ENCODE results near the gene MYRFL. TPM values are rescaled to one million over a fixed set of nuclear protein-coding genes. Genes with fewer than 3 reads are reported as not detected.
"Not testable (repeated sequence)": the region's sequence is repeated elsewhere in the genome, so short reads cannot be mapped to it uniquely, and the experiment has no call there.

Gene MYRFL
- total RNA-seq, 2 experiments from 2014 or later = not detected

DNA sequence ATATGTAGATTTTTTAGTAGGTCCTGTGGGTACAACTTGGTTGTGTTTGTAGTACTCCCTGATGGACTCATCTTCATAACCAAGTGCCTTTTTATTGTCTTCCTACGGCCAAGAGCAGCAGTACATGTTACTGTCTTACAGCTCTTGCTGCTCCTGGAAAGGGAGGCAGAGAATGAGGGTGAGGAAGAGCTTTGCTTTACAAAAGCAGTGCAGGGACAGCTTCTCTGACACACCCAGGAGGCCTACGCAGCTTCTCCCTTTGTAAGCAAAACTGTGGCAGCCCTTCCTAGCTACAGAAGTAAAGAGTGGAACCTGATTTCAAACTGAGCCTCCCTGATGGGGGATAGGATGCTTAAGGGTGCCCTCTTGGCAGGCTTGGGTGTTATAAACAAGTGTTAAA is 18.6 kb downstream of the MYRFL start:
- H3K4me3 Mint-ChIP-seq = no peak overlapping the region
- H3K36me3 Mint-ChIP-seq (ENCODE audit: low read depth) = no peaks in the 10 kb centered on the region
- ChIA-PET CTCF (no interaction called here), POLR2A (no interaction called here)
- no peaks in the 10 kb centered on the region for H3K9me3 Mint-ChIP-seq
- peaks cover 8% of the 10 kb centered on the region for H3K27me3 Mint-ChIP-seq
- intact Hi-C loops (cut with micrococcal nuclease) = no loop called here
- no peak for ATAC-seq
- no peak for DNase-seq
- no peaks in the 10 kb centered on the region for H3K4me1 Mint-ChIP-seq (ENCODE audit: low read depth)
- no peak for TF ChIP-seq CTCF (IDR thresholded peaks at IDR 0.05)
- no peak overlapping the region for H3K27ac Mint-ChIP-seq

GRCh38 chr12:69844416-69844815 is 19.4 kb downstream of the MYRFL start:
- H3K9me3 Mint-ChIP-seq = no peaks in the 10 kb centered on the region
- H3K27me3 Mint-ChIP-seq = peaks cover 9% of the 10 kb centered on the region
- no peaks in the 10 kb centered on the region for H3K36me3 Mint-ChIP-seq (ENCODE audit: low read depth)
- intact Hi-C loops (cut with micrococcal nuclease) = no loop called here
- POLR2A ChIA-PET = no interaction called here
- H3K27ac Mint-ChIP-seq = no peak overlapping the region
- no peak overlapping the region for H3K4me3 Mint-ChIP-seq
- ATAC-seq = no peak
- H3K4me1 Mint-ChIP-seq (ENCODE audit: low read depth) = no peaks in the 10 kb centered on the region
- DNase-seq = no peak
- no peak for TF ChIP-seq CTCF (IDR thresholded peaks at IDR 0.05)
- CTCF ChIA-PET = no interaction called here

DNA sequence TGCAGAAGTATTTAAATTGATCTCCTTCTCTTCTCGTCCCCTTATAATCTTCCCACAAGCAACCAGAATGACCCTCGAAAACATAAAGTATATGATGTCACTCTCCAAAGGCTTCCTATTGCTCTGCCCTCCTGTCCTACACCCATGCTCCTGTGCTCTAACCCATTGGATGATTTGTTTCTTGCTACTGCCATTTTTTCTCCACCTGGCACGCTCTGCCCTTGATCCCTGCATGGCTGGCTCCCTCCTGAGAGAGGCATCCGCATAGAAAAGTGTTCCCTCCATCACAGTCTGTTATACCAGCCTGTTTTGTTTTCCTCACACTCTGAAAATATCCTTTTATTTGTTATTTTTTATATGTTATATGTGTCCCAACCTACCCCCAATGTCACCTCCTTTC is 19.8 kb downstream of the MYRFL start:
- intact Hi-C loops (cut with micrococcal nuclease) = no loop called here
- no peaks in the 10 kb centered on the region for H3K9me3 Mint-ChIP-seq
- H3K4me3 Mint-ChIP-seq = no peak overlapping the region
- no peaks in the 10 kb centered on the region for H3K36me3 Mint-ChIP-seq (ENCODE audit: low read depth)
- ATAC-seq (no peak), DNase-seq (no peak)
- no peak for TF ChIP-seq CTCF (IDR thresholded peaks at IDR 0.05)
- ChIA-PET POLR2A (no interaction called here), CTCF (no interaction called here)
- peaks cover 10% of the 10 kb centered on the region for H3K27me3 Mint-ChIP-seq
- H3K27ac Mint-ChIP-seq = no peak overlapping the region
- no peaks in the 10 kb centered on the region for H3K4me1 Mint-ChIP-seq (ENCODE audit: low read depth)

DNA sequence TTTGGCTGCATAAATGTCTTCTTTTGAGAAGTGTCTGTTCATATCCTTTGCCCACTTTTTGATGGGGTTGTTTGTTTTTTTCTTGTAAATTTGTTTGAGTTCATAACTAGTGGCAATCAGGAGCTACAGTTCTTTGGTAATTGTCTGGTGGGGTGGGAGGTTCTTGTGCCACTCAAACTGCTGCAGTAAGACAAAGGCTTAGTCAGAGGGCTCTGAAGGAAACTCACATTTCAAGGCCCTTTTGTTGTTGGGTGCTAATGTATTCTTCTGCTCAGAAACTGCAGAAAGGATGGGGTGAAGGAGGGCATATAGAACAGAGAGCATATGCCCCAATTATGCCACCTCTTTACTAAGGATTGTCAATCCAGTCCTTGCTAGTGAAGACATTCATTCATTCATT is 21.9 kb downstream of the MYRFL start:
- CTCF ChIA-PET = no interaction called here
- ATAC-seq = no peak
- H3K27ac Mint-ChIP-seq = no peak overlapping the region

GRCh38 chr12:69851976-69852375 is 26.9 kb downstream of the MYRFL start:
- POLR2A ChIA-PET = no interaction called here
- no peak for DNase-seq
- Mint-ChIP-seq H3K36me3 (ENCODE audit: low read depth) (no peaks in the 10 kb centered on the region), H3K27me3 (peaks cover 12% of the 10 kb centered on the region), H3K27ac (no peak overlapping the region), H3K4me3 (no peak overlapping the region), H3K9me3 (peaks cover 3% of the 10 kb centered on the region), H3K4me1 (ENCODE audit: low read depth) (no peaks in the 10 kb centered on the region)
- ATAC-seq = no peak
- TF ChIP-seq CTCF (IDR thresholded peaks at IDR 0.05) = no peak
- CTCF ChIA-PET = interaction anchor here (1.0 kb wide), 1 partner anchor 28 kb away, joined by 3 read pairs; no protein-coding TSS in a partner anchor
- intact Hi-C loops (cut with micrococcal nuclease) = no loop called here

More for the DNA sequence above, 21.9 kb downstream of the MYRFL start:
- Mint-ChIP-seq H3K4me1 (ENCODE audit: low read depth) (no peaks in the 10 kb centered on the region), H3K27me3 (peaks cover 15% of the 10 kb centered on the region), H3K4me3 (no peak overlapping the region), H3K9me3 (no peaks in the 10 kb centered on the region), H3K36me3 (ENCODE audit: low read depth) (no peaks in the 10 kb centered on the region)
- DNase-seq = no peak
- TF ChIP-seq CTCF (IDR thresholded peaks at IDR 0.05) = no peak
- POLR2A ChIA-PET = no interaction called here
- intact Hi-C loops (cut with micrococcal nuclease) = no loop called here

GRCh38 chr12:69853176-69853961 is 28.3 kb downstream of the MYRFL start:
- H3K27ac Mint-ChIP-seq; H3K4me3 Mint-ChIP-seq; H3K4me1 Mint-ChIP-seq (ENCODE audit: low read depth); POLR2A ChIA-PET; H3K36me3 Mint-ChIP-seq (ENCODE audit: low read depth); CTCF ChIA-PET; ATAC-seq; H3K9me3 Mint-ChIP-seq; DNase-seq; intact Hi-C loops (cut with micrococcal nuclease): not testable (repeated sequence)
- H3K27me3 Mint-ChIP-seq = peaks cover 12% of the 10 kb centered on the region
